Measurements from ENCODE around the gene YPEL3.

GRCh38 chr16:30112197-30113030 lies 16.4 kb upstream of the YPEL3 start:
- no peak for TF ChIP-seq GATA2 (IDR thresholded peaks at IDR 0.05; ENCODE audit: low read depth, low read length)
- TF ChIP-seq GATA3 (IDR thresholded peaks at IDR 0.05; ENCODE audit: low read depth, low read length) = no peak

Data from SH-SY5Y (cell line).